ENCODE data around the gene TMBIM6.

DNA sequence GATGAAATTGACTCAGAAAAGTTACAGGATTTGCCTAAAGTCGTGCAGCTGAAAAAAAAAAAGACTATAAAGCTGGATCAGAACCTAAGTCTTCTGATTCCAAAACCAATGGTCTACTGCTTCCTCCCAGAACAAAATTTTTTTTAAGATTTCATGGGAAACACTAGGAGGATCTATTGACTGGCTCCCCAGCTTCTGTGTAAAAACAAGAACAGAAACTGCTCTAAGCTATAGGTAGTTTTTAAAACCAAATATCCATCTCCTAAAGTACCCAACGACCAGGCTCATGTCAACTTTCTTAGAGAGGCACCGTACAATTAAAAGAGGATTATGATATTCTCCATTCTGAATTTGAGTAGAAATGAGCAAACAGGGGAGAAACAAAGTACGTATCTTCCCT lies 43.5 kb upstream of the TMBIM6 start:
- TF ChIP-seq, protein P1, sequence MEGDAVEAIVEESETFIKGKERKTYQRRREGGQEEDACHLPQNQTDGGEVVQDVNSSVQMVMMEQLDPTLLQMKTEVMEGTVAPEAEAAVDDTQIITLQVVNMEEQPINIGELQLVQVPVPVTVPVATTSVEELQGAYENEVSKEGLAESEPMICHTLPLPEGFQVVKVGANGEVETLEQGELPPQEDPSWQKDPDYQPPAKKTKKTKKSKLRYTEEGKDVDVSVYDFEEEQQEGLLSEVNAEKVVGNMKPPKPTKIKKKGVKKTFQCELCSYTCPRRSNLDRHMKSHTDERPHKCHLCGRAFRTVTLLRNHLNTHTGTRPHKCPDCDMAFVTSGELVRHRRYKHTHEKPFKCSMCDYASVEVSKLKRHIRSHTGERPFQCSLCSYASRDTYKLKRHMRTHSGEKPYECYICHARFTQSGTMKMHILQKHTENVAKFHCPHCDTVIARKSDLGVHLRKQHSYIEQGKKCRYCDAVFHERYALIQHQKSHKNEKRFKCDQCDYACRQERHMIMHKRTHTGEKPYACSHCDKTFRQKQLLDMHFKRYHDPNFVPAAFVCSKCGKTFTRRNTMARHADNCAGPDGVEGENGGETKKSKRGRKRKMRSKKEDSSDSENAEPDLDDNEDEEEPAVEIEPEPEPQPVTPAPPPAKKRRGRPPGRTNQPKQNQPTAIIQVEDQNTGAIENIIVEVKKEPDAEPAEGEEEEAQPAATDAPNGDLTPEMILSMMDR (conservative IDR thresholded peaks at IDR 0.05; ENCODE audit: low read depth, low read length), result no peak
- no peak for TF ChIP-seq EZH2 (IDR thresholded peaks at IDR 0.05; ENCODE audit: low read length, unreplicated experiment)

Measured in PC-3 (cell line).